ENCODE data around the gene TSC22D3.
A peak's percentile ranks its signal among the peaks of the same experiment; 100 is the strongest.

TSC22D3 gene

GRCh38 chrX:107716816-107717700 lies 58.5 kb downstream of the TSC22D3 start:
- H3K4me3 ChIP-seq (ENCODE audit: low read depth, low read length): peak overlapping the region; percentile 75
- TF ChIP-seq CTCF (IDR thresholded peaks at IDR 0.05; ENCODE audit: borderline replicate concordance, insufficient read depth, low read depth, low read length): no peak

GRCh38 chrX:107716118-107716684 lies 59.4 kb downstream of the TSC22D3 start:
- TF ChIP-seq CTCF (IDR thresholded peaks at IDR 0.05; ENCODE audit: borderline replicate concordance, insufficient read depth, low read depth, low read length): no peak
- H3K4me3 ChIP-seq (ENCODE audit: low read depth, low read length): peak overlapping the region; percentile 75

- no peak for TF ChIP-seq CTCF (IDR thresholded peaks at IDR 0.05; ENCODE audit: borderline replicate concordance, insufficient read depth, low read depth, low read length)
- peak overlapping the region; percentile 75 for H3K4me3 ChIP-seq (ENCODE audit: low read depth, low read length)
Observed at GRCh38 chrX:107715331-107716117, 60.1 kb downstream of the TSC22D3 start.

- H3K4me3 ChIP-seq (ENCODE audit: low read depth, low read length): no peak overlapping the region
- peak; percentile 11; the same call in 1 of the 2 replicates for TF ChIP-seq CTCF (IDR thresholded peaks at IDR 0.05; ENCODE audit: borderline replicate concordance, insufficient read depth, low read depth, low read length)
Observed at GRCh38 chrX:107714206-107714891, 61.2 kb downstream of the TSC22D3 start.

GRCh38 chrX:107713543-107714205 lies 61.9 kb downstream of the TSC22D3 start:
- no peak for TF ChIP-seq CTCF (IDR thresholded peaks at IDR 0.05; ENCODE audit: borderline replicate concordance, insufficient read depth, low read depth, low read length)
- no peak overlapping the region for H3K4me3 ChIP-seq (ENCODE audit: low read depth, low read length)

- H3K4me3 ChIP-seq (ENCODE audit: low read depth, low read length): no peak overlapping the region
- TF ChIP-seq CTCF (IDR thresholded peaks at IDR 0.05; ENCODE audit: borderline replicate concordance, insufficient read depth, low read depth, low read length): no peak
Observed at GRCh38 chrX:107713203-107713542, 62.4 kb downstream of the TSC22D3 start.
